Transverse colon (tissue), 4 donors: ENCODE data around the gene CNN1.

Source experiments
- POLR2AphosphoS5 ChIP-seq, 3 donors: sonication (generic); formaldehyde crosslinking; IDR thresholded peaks; one replicate each; pipeline ENCODE4 v1.6.1; 2016; ENCODE audit warnings: antibody characterized with exemption in 3 of 3
- TF ChIP-seq, protein P1 (sequence below), 5 experiments: fragments of 200-600 bp in 3 of 5; fragments of 450-650 bp in 2 of 5; sonication (generic) in 3 of 5; IDR thresholded peaks; 1 replicate in 2 of 5; 2 replicates in 3 of 5; pipeline ENCODE4 v1.5.1; 2016 to 2017; ENCODE audit warnings: antibody characterized with exemption in 5 of 5, inconsistent platforms in 3 of 5, mild to moderate bottlenecking in 2 of 5, moderate library complexity in 1 of 5

GRCh38 chr19:11494634-11495285 is 43.9 kb upstream of the CNN1 start:
- TF ChIP-seq, protein P1, sequence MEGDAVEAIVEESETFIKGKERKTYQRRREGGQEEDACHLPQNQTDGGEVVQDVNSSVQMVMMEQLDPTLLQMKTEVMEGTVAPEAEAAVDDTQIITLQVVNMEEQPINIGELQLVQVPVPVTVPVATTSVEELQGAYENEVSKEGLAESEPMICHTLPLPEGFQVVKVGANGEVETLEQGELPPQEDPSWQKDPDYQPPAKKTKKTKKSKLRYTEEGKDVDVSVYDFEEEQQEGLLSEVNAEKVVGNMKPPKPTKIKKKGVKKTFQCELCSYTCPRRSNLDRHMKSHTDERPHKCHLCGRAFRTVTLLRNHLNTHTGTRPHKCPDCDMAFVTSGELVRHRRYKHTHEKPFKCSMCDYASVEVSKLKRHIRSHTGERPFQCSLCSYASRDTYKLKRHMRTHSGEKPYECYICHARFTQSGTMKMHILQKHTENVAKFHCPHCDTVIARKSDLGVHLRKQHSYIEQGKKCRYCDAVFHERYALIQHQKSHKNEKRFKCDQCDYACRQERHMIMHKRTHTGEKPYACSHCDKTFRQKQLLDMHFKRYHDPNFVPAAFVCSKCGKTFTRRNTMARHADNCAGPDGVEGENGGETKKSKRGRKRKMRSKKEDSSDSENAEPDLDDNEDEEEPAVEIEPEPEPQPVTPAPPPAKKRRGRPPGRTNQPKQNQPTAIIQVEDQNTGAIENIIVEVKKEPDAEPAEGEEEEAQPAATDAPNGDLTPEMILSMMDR (IDR thresholded peaks at IDR 0.05): no peak
- TF ChIP-seq POLR2AphosphoS5 (IDR thresholded peaks at IDR 0.05): no peak
